GM18502 (cell line): ENCODE results near the gene ACAA2.

Experiments
- ATAC-seq: cut with Tn5 transposase; IDR thresholded peaks from one replicate; pipeline ENCODE4 v1.9.1; 2021; ENCODE audit warnings: mild to moderate bottlenecking; ENCODE audit not compliant: unreplicated experiment, poor library complexity

Gene ACAA2

DNA sequence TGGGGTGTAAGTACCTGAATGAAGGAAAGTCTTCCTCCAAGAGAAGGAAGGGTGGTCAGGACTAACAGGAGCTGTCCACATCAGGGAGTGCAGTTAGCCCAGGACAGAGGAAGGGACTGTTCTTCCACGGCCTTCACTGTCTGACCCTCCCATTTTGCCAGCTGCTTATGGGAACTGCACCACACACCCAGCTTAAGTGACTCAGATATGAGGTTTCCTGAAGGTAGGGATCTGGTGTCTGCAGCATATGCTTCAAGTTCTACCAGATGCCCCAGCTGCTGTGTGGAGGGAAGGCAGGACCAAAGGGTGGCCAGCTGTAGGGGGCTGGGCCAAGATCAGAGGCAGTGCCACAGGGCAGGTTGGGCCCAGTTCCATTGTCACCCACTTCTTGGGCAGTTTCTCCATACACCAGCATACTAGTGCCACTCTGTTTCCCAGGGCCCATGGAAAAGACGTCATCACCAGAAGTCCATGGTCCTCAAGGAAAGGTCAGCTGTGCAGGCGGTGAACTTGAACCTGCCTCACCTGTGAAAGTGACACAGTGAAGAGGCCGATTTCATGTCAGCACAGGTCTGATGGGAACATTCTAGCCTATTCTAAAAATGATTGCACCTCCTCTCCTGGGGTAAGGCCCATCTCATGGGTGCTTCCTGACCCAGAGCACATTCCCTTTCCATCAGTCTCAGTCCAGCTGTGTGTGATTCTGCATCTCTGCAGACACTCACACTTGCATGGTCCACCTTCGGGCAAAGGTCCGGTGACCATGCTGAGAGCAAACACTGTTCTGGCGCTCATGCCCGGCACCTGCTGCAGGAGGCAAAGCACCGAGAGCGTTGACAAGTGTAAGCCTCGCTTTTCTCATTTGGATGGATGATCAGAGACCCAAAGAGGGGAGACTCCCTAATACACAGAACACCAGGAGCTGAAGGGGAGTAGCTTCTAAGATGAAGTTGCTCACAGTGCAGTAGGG lies 68.0 kb downstream of the ACAA2 start:
- no peak for ATAC-seq

DNA sequence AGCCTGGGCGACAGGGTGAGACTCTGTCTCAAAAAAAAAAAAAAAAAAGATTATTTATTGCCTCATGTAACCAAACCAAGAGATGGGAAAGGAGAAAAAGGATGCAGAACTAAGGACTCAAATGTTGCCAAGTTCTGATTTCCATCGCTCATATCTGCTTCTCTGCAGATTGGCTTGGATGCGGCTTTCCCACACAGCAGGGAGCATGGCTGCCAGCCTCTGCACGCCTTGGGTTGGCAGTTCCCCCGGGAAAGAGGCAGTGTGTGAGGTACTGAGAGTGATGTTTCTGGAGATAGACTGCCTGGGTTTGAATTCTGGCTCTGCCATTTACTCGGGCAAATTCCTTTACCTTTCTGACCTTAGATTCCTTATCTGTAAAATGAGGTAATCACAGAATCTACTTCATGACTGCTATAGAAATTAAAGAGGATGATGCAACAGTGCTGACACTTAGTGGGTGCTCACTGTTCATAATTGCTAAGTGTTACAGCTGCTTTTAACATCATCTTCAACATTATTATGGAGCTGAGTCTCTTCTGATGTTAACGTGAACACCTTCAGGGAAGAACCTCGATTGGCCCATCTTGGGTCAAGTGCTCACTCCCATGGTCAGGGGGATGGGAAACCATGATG lies 68.8 kb downstream of the ACAA2 start:
- ATAC-seq: no peak

DNA sequence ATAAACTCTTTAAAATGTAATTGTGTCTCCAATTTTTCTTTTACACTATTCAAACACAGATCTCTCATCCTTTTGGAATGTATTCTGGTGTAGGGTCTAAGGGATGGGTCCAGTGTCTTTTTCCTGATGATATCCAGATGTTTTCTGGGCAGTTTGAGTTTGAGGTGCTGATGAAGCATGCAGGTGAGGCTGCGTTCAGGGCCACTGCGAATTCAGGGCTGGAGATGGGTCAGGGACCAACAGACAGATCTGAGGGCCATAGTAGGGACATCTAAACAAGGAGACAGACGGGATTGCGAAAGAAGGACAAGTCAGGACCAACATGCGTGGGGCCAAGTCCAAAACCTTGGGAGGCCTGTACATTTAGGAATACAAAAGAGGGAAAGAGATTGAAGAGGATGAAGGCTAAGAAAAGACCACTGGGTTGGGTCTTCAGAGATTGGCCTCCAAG lies 70.2 kb downstream of the ACAA2 start:
- ATAC-seq: no peak

DNA sequence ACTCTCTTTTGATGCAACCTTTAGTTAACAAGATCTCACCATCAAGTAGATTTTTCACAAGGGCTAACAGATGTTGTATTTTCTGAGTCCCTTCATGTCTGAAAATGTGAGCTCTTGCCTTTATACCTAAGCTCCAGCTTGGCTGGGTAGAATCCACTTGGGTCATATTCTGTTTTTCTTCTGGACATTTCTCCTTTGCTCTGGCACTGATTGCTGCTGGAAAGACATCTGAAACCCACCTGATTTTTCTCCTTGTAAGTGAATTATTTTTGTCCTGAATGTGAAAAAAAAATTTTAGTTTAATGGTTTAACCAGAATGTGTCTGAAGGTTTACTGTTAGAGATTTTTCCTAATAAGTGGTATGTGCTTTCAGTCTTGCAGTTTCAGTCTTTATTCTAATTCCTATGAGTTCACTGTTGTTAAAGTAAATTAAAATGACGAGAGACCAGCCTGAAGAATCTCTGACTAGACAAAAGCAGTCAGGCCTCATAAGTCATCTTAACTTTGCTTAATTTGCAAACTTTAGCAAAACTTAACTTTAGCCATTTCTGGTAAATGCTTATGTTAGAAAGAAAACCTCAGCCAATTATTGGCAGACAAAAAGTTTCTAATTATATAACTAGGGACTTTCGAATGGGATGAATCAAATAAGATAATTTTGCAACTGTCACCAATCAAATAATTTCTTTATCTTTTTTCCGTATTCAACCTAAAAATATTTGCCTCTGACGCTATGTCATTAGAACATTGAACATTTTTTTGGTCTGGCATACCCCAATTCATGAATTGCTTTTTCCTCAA lies 70.8 kb downstream of the ACAA2 start:
- no peak for ATAC-seq

DNA sequence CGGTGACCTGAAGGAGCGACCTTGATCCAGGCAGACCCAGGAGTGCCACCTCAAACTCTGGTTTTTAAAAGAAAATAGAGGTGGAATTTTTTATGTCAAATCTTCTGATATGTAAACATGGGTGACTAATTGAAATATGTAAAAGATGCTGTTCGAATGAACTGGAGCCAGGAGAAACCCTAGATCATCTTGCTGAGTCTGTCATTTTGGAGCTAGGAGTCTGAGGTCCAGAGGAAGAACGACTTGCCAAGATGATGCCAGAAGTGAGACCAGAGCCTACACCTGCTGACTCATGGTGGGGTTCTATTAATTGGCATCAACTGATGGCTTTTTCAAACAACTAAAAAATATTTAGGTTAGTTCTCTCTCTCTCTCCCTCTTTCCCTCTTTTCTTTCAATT lies 74.1 kb downstream of the ACAA2 start:
- ATAC-seq: no peak

DNA sequence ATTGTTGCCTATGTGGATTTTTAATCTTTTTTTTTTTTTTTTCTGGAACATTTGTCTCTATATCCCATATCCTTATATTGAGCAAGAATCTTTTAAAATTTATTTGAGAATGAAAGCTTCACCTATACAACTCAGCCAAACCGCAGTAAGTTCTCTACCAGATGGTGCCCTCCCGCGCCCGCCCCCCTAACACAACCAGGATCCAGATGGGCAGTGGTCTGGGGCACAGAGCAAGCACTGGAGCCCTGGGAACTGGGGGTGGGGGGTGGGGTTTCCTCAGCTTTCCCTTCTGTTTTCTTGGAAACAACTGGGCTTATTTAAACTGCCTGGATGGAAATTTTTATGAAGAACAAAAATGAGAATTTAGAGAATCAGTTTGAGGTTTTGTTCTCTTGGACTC lies 74.6 kb downstream of the ACAA2 start:
- ATAC-seq: no peak

DNA sequence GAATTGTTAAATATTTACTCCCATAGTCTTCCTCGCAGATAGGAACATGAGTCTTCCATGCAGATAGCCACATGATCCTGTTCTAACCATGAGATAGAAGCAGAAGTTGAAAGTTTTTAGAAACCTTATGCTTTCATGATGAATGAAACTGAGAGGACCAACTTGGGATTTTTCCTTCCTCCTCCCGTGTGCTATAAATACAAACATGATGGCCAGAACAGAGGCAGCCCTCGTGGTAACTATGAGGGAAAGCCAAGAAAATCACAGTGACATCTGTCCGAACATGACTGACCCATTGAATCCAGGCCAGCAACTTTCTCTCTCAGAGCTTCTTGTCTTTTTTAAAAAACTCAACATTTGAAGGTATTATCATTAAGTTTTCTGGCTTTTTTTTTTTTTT lies 78.5 kb downstream of the ACAA2 start:
- no peak for ATAC-seq

DNA sequence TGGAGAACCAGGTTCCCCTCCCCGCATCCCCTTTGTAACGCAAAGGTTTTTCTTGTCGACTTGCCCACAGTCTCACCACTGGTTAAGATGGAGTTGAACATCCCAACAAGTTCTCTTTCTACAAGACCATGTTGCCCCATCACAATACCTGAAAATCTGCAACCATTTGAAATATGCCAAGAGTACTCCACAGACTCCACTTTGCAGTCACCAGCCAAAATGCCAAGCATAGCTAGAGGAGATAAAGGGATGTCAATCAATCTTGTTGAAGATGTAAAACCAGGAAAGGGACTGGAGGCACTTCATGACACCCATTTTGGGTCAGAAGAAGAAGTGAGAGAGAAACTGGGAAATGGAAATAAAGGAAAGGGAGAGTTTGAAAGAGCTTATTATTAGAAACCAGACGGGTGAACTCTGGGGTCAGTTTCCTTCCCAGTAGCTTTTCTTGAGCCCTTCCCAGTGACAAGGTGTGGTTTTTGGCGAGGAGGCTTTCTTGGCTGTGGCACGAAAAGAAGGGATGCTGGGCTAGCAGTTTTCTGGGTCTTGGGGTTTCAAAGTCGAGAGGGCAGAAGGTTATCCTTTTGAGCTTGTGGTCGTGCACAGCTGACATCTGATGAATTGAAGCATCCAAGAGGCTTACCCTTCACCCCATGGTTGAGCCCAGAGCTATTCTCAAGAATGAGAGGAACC lies 79.3 kb downstream of the ACAA2 start:
- no peak for ATAC-seq

DNA sequence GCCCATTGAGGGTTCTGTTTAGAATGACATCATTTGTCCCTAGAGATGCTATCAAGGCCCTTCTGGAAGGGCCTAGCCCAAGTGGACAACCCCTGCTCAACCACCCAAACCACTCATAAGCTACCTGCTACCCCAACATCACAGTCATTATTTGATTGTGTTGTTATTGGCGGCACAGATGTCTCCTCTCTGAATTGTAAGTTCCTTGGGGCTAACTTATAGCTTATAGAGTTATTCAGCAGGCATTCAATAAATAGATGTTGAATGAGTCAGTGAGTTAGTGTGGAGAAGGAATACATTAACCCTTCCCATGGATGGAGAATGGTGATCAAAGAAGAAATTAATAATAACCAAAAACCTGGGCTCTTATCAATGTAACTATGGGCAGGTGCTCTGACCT lies 80.0 kb downstream of the ACAA2 start:
- no peak for ATAC-seq
